T-cell (primary cell): Measurements from ENCODE around the gene JPH3. TPM values are rescaled to one million over a fixed set of nuclear protein-coding genes. Genes with fewer than 3 reads are reported as not detected.
"Not testable (repeated sequence)": the region's sequence is repeated elsewhere in the genome, so short reads cannot be mapped to it uniquely, and the experiment has no call there.

Experiments
- ATAC-seq, 4 experiments: fragments of 200-7000 bp in 3 of 4; fragments of 150-1000 bp in 1 of 4; cut with Tn5 transposase; replicated peaks in 1 of 4; 1 replicate in 3 of 4; 2 replicates in 1 of 4; pipeline ENCODE4 v1.10.0; 2021; ENCODE audit warnings: moderate library complexity in 3 of 4, mild to moderate bottlenecking in 2 of 4, moderate number of reproducible peaks in 1 of 4
- CTCF ChIA-PET, 2 donors: fragments of 300-600 bp; sonication (Branson Sonifier 250); formaldehyde crosslinking; loops; one replicate each; lab custom pipeline; 2022; ENCODE audit warnings: antibody characterized with exemption in 2 of 2; lab: Charles Lee
- POLR2A ChIA-PET, 2 donors: fragments of 300-600 bp; sonication (Branson Sonifier 250); formaldehyde crosslinking; loops; one replicate each; lab custom pipeline; 2022; ENCODE audit warnings: antibody characterized with exemption in 2 of 2; lab: Charles Lee
- DNase-seq, 35 experiments: peaks; one replicate each; pipeline versions ENCODE4 v3.0.0 to v3.0.0-alpha.2; 2013 to 2023
- H3K27ac ChIP-seq: one replicate; pipeline ENCODE4 v1.5.1; 2013; ENCODE audit warnings: low read length
- H3K27me3 ChIP-seq, 2 experiments: replicated peaks in 1 of 2; 1 replicate in 1 of 2; 2 replicates in 1 of 2; pipeline versions ENCODE4 v1.6.1 to v1.7.0; 2013; ENCODE audit warnings: low read length in 1 of 2, mixed read lengths in 1 of 2; ENCODE audit not compliant: control insufficient read depth in 2 of 2, insufficient read depth in 2 of 2; ENCODE audit errors: extremely low read depth in 1 of 2
- H3K36me3 ChIP-seq, 2 donors: 1 replicate in 1 of 2; 2 replicates in 1 of 2; pipeline versions ENCODE4 v1.6.1 to v1.7.0; 2013; ENCODE audit warnings: low read length in 1 of 2; ENCODE audit not compliant: control insufficient read depth in 2 of 2, insufficient read depth in 1 of 2; ENCODE audit errors: extremely low read depth in 1 of 2
- H3K4me1 ChIP-seq, 2 experiments: 1 replicate in 1 of 2; 2 replicates in 1 of 2; pipeline versions ENCODE4 v1.6.1 to v1.7.0; 2013; ENCODE audit warnings: low read length in 2 of 2, mixed read lengths in 1 of 2; ENCODE audit not compliant: insufficient read depth in 2 of 2, control insufficient read depth in 1 of 2; ENCODE audit errors: extremely low read depth in 1 of 2
- H3K4me3 ChIP-seq, 2 donors: 1 replicate in 1 of 2; 2 replicates in 1 of 2; pipeline versions ENCODE4 v1.5.1 to v1.7.0; 2013; ENCODE audit warnings: mild to moderate bottlenecking in 2 of 2, low read length in 1 of 2, moderate library complexity in 1 of 2; ENCODE audit not compliant: control insufficient read depth in 1 of 2; ENCODE audit errors: extremely low read depth in 1 of 2
- H3K9me3 ChIP-seq: 2 replicates; pipeline ENCODE4 v1.7.0; 2013
- H3K27ac Mint-ChIP-seq, 2 donors: one replicate each; pipeline ENCODE4 v1.8.0; 2020 to 2021; ENCODE audit warnings: mild to moderate bottlenecking in 2 of 2, mixed read lengths in 2 of 2
- H3K27me3 Mint-ChIP-seq, 2 donors: one replicate each; pipeline ENCODE4 v1.8.0; 2021 to 2022; ENCODE audit warnings: mixed read lengths in 2 of 2
- H3K36me3 Mint-ChIP-seq: one replicate; pipeline ENCODE4 v1.8.0; 2021; ENCODE audit warnings: mixed read lengths
- H3K4me1 Mint-ChIP-seq, 3 donors: one replicate each; pipeline ENCODE4 v1.8.0; 2020 to 2022; ENCODE audit warnings: mixed read lengths in 3 of 3, mild to moderate bottlenecking in 1 of 3
- H3K4me3 Mint-ChIP-seq, 3 donors: one replicate each; pipeline ENCODE4 v1.8.0; 2020 to 2022; ENCODE audit warnings: mild to moderate bottlenecking in 3 of 3, mixed read lengths in 3 of 3, moderate library complexity in 3 of 3
- H3K9me3 Mint-ChIP-seq, 3 donors: one replicate each; pipeline ENCODE4 v1.8.0; 2020 to 2022; ENCODE audit warnings: mixed read lengths in 3 of 3
- WGBS: methylation state at CpG from one replicate; pipeline ENCODE4 v1.1.5; 2013; ENCODE audit warnings: missing lambda C conversion rate; ENCODE audit not compliant: insufficient coverage; 5-methylcytosine and 5-hydroxymethylcytosine counted together
- total RNA-seq, 35 experiments: library from RNA in 6 of 35; stranded (reverse) in 6 of 35; fragments of 120-200 nt in 1 of 35; gene quantifications; one replicate each; pipeline versions ENCODE4 v1.2.1 to v1.2.4 and lab custom pipeline; 2013 to 2026

Gene JPH3
- total RNA-seq, 5 donors from 2014 or later (not counting 1 experiment from before 2014, with no cell fraction given) = not detected

DNA sequence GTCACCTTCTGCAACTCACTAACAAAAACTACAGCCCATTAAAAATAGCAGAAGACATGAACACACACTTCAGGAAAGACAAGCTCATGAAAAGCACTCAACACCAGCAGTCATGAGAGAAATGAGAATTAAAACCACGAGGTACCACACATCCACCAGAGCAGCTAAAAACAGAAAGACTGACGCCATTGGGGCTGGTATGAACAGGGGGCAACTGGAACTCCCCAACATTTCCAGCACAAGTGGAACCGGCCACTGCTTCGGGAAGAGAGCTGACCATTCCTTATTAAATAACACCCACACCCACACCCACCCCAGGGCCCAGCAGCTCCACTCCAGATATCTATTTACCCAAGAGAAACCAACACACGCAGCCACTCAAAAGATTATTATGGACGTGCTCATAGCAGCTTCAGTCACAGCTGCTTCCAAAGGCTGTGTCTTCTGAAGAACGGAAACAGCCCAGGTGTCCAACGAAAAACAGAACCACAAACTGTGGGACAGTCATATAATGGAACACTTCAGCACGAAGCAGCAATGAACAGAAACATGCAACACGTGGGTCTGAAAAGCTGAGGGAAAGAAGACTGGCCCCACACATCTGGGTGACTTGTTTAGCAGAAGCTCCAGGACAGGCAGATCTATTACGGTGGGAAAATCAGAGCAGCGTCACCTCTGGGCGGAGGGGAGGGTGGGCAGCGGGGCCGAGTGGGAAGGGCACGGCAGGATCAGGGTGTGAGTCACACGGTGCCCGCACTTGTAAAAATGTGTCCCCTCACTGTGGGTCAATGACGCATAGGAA is 122.4 kb downstream of the JPH3 start:
- peak overlapping the region in 1 of 2 donors; percentile 1 for H3K27ac Mint-ChIP-seq
- peaks cover 6 to 26% (median 16%) of the 10 kb centered on the region in 3 donors for H3K4me1 Mint-ChIP-seq
- H3K9me3 ChIP-seq = no peaks in the 10 kb centered on the region
- H3K4me1 ChIP-seq = peaks cover 0 to 16% of the 10 kb centered on the region in 2 experiments
- H3K27ac ChIP-seq = peak overlapping the region; percentile 41
- no peaks in the 10 kb centered on the region for H3K27me3 ChIP-seq
- ChIA-PET CTCF (interaction anchor here in 1 of 2 donors (1.1 kb wide), 1 partner anchor 44 kb away, joined by 3 read pairs; no protein-coding TSS in a partner anchor), POLR2A (no interaction called here)
- ATAC-seq = peak in 3 of 4 experiments; percentile 24 to 37 (median 34)
- no peak overlapping the region for H3K4me3 ChIP-seq
- peaks cover 41% of the 10 kb centered on the region for H3K36me3 Mint-ChIP-seq
- H3K27me3 Mint-ChIP-seq = no peaks in the 10 kb centered on the region
- H3K9me3 Mint-ChIP-seq = no peaks in the 10 kb centered on the region
- 73% methylated on average over 15 of the region's 19 CpGs for WGBS
- peak in 24 of 35 experiments; percentile 13 to 66 (median 36) for DNase-seq
- peaks cover 31 to 66% of the 10 kb centered on the region in 2 donors for H3K36me3 ChIP-seq
- H3K4me3 Mint-ChIP-seq = no peak overlapping the region

DNA sequence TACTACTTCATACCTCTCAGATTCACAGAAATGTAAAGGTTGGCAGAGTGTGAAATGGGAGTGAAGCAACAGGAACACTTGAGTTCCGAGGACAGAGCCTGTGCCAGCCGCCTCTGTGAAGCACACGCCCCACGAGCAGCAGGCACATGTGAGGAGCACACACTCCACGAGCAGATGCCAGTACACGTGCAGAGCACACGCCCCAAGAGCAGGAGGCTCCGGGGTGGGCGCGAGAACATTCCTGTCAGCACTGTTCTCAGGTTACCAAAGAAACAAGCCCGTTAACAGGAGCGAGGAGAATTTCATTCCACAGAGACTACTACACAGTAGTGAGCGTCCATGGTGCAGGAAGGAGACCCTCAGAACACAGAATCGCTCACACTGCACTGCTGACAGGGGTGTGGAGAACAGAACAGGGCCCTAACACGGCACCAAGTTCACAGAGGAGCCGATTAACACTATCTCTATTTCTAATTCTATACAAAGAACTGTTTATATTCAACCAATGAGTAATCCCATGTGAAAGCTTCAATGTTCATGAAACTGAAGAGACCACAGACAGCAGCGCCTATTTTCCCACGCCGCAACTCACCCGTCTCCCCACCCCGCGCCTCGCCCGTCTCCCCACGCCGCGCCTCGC is 123.4 kb downstream of the JPH3 start:
- no peak for ATAC-seq
- ChIA-PET CTCF (no interaction called here), POLR2A (no interaction called here)
- no peaks in the 10 kb centered on the region for H3K9me3 Mint-ChIP-seq
- 87% methylated on average over 8 of the region's 28 CpGs for WGBS
- H3K36me3 ChIP-seq = peaks cover 30 to 64% of the 10 kb centered on the region in 2 donors
- H3K4me1 ChIP-seq = peaks cover 0 to 16% of the 10 kb centered on the region in 2 experiments
- H3K4me3 Mint-ChIP-seq = no peak overlapping the region
- no peak overlapping the region for H3K4me3 ChIP-seq
- no peaks in the 10 kb centered on the region for H3K27me3 Mint-ChIP-seq
- H3K27ac Mint-ChIP-seq = no peak overlapping the region
- peaks cover 38% of the 10 kb centered on the region for H3K36me3 Mint-ChIP-seq
- no peaks in the 10 kb centered on the region for H3K9me3 ChIP-seq
- peaks cover 6 to 26% (median 16%) of the 10 kb centered on the region in 3 donors for H3K4me1 Mint-ChIP-seq
- H3K27ac ChIP-seq = peak overlapping the region; percentile 31
- no peak for DNase-seq
- H3K27me3 ChIP-seq = no peaks in the 10 kb centered on the region

DNA sequence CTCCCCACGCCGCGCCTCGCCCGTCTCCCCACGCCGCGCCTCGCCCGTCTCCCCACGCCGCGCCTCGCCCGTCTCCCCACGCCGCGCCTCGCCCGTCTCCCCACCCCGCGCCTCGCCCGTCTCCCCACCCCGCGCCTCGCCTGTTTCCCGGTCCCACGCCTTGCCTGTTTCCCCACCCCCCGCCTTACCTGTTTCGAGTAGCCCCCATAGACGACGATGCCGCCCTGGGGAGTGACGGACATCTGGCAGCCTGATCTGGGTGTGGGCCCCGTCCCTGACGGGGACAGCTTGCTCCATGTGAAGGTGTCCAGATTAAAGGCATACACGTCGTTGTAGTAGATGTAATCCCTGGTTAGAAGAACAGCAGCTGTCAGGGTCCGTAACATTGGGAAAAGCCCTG is 124.3 kb downstream of the JPH3 start:
- Mint-ChIP-seq H3K4me1 (peaks cover 11 to 29% (median 16%) of the 10 kb centered on the region in 3 donors), H3K36me3 (peaks cover 42% of the 10 kb centered on the region)
- H3K27ac Mint-ChIP-seq, H3K4me3 ChIP-seq, H3K27ac ChIP-seq, CTCF ChIA-PET, H3K27me3 ChIP-seq, H3K9me3 ChIP-seq, H3K4me3 Mint-ChIP-seq, POLR2A ChIA-PET, H3K27me3 Mint-ChIP-seq, H3K9me3 Mint-ChIP-seq, DNase-seq, ATAC-seq: not testable (repeated sequence)
- peaks cover 0 to 16% of the 10 kb centered on the region in 2 experiments for H3K4me1 ChIP-seq
- H3K36me3 ChIP-seq = peaks cover 27 to 63% of the 10 kb centered on the region in 2 donors
- WGBS = 98% methylated on average over 15 of the region's 40 CpGs

GRCh38 chr16:87727346-87727745 is 125.0 kb downstream of the JPH3 start:
- CTCF ChIA-PET = no interaction called here
- peaks cover 37% of the 10 kb centered on the region for H3K36me3 Mint-ChIP-seq

GRCh38 chr16:87728026-87728425 is 125.7 kb downstream of the JPH3 start:
- no peaks in the 10 kb centered on the region for H3K9me3 Mint-ChIP-seq
- H3K27ac ChIP-seq = no peak overlapping the region
- ATAC-seq (no peak), DNase-seq (no peak)
- no peaks in the 10 kb centered on the region for H3K27me3 ChIP-seq
- peaks cover 0 to 14% of the 10 kb centered on the region in 2 experiments for H3K4me1 ChIP-seq
- peaks cover 5 to 29% (median 13%) of the 10 kb centered on the region in 3 donors for H3K4me1 Mint-ChIP-seq
- POLR2A ChIA-PET = no interaction called here
- no peaks in the 10 kb centered on the region for H3K27me3 Mint-ChIP-seq
- no peak overlapping the region for H3K4me3 ChIP-seq
- no peak overlapping the region for H3K4me3 Mint-ChIP-seq
- no peaks in the 10 kb centered on the region for H3K9me3 ChIP-seq
- WGBS = 94% methylated on average over 6 of the region's 12 CpGs
- no peak overlapping the region for H3K27ac Mint-ChIP-seq
- CTCF ChIA-PET = no interaction called here
- peaks cover 12 to 57% of the 10 kb centered on the region in 2 donors for H3K36me3 ChIP-seq
- H3K36me3 Mint-ChIP-seq = peaks cover 30% of the 10 kb centered on the region

More at GRCh38 chr16:87727346-87727745, 125.0 kb downstream of the JPH3 start:
- H3K4me1 ChIP-seq = peaks cover 0 to 15% of the 10 kb centered on the region in 2 experiments
- Mint-ChIP-seq H3K27me3 (no peaks in the 10 kb centered on the region), H3K27ac (no peak overlapping the region), H3K4me3 (no peak overlapping the region), H3K9me3 (no peaks in the 10 kb centered on the region), H3K4me1 (peaks cover 10 to 31% (median 15%) of the 10 kb centered on the region in 3 donors)
- no peaks in the 10 kb centered on the region for H3K27me3 ChIP-seq
- whole genome bisulfite sequencing = 97% methylated on average over 11 of the region's 16 CpGs
- DNase-seq = no peak
- H3K27ac ChIP-seq = no peak overlapping the region
- H3K4me3 ChIP-seq = no peak overlapping the region
- ATAC-seq = no peak
- POLR2A ChIA-PET = no interaction called here
- no peaks in the 10 kb centered on the region for H3K9me3 ChIP-seq
- peaks cover 19 to 59% of the 10 kb centered on the region in 2 donors for H3K36me3 ChIP-seq

DNA sequence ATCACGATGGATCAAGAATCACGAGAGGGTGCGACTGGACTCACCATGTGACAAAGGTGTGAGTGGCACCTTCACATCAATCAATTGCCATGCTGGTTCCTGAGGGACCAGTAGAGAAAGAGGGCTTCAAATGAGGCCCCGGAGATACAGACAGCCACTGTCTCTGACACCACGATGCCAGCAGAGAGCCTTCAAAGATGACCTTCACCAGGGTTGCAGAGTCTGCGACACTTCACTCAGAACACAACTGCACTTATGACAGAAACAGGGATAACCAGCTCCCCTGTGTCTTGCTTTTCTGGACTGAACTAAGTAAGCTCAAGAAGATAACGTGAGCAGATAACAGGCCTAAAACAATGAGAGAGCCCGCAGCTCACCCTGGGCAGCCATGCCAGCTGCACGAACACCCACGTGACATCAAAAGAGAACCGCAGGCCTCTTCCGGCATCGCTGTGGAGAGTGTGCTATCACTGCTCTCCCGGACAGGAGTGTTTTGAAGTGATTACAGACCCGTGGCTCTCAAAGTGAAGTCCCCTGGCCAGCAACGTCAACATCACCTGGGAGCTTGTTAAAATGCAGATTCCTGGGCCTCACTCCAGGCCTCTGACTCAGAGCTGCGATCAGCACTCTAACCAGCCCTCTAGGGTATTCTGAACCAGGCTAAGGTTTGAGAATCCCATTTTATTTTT is 127.1 kb downstream of the JPH3 start:
- no peaks in the 10 kb centered on the region for H3K9me3 ChIP-seq
- DNase-seq = peak in 1 of 35 experiments; percentile 19
- no peaks in the 10 kb centered on the region for H3K27me3 Mint-ChIP-seq
- no peak for ATAC-seq
- no peaks in the 10 kb centered on the region for H3K9me3 Mint-ChIP-seq
- WGBS = 92% methylated on average over 13 of the region's 17 CpGs
- CTCF ChIA-PET = no interaction called here
- H3K27ac Mint-ChIP-seq = no peak overlapping the region
- H3K27me3 ChIP-seq = no peaks in the 10 kb centered on the region
- peaks cover 5 to 32% (median 14%) of the 10 kb centered on the region in 3 donors for H3K4me1 Mint-ChIP-seq
- POLR2A ChIA-PET = no interaction called here
- no peak overlapping the region for H3K4me3 Mint-ChIP-seq
- H3K4me3 ChIP-seq = no peak overlapping the region
- H3K4me1 ChIP-seq = peaks cover 3 to 25% of the 10 kb centered on the region in 2 experiments
- peaks cover 6 to 50% of the 10 kb centered on the region in 2 donors for H3K36me3 ChIP-seq
- no peak overlapping the region for H3K27ac ChIP-seq
- peaks cover 30% of the 10 kb centered on the region for H3K36me3 Mint-ChIP-seq
